ENCODE measurements around the gene CORO1C. TPM values are rescaled to one million over a fixed set of nuclear protein-coding genes. Genes with fewer than 3 reads are reported as not detected.

CORO1C gene
- total and polyA plus RNA-seq, 2 donors (not counting 3 experiments of a cell fraction or from before 2014, with no cell fraction given): 150 to 240 TPM

- H3K79me2 ChIP-seq (ENCODE audit: control insufficient read depth, insufficient read depth, low read length): no peaks in the 10 kb centered on the region
- H3K9me1 ChIP-seq (replicated peaks; ENCODE audit: control insufficient read depth, extremely low read depth, insufficient read depth, low read length): no peaks in the 10 kb centered on the region
- peaks cover 3% of the 10 kb centered on the region for H3K4me1 ChIP-seq (ENCODE audit: control insufficient read depth, extremely low read depth, insufficient read depth, low read length)
- H3K9ac ChIP-seq (replicated peaks; ENCODE audit: extremely low read depth, insufficient read depth, low read length): no peak overlapping the region
- H2AFZ ChIP-seq (ENCODE audit: low read depth, low read length): no peak overlapping the region
- CTCF ChIA-PET: interaction anchor here (1.2 to 6.3 kb wide), 4 partner anchors 9 to 45 kb away, joined by 3 to 86 read pairs (median 4); no protein-coding TSS in a partner anchor
- dilution Hi-C loops (cut with MboI; ENCODE audit: extremely low pct_ligation_motif_present, low sequenced_read_pairs) (no loop called here), intact Hi-C loops (cut with micrococcal nuclease) (no loop called here)
- POLR2A ChIA-PET: no interaction called here
- FAIRE-seq: no peak
- H3K4me3 ChIP-seq (replicated peaks in 1 of 3; ENCODE audit: insufficient read depth in 1 of 3, low read depth in 1 of 3, low read length in 3 of 3): no peak overlapping the region
- H3K9me3 ChIP-seq (replicated peaks; ENCODE audit: control insufficient read depth, insufficient read depth, low read length): no peaks in the 10 kb centered on the region
- H3K36me3 ChIP-seq (ENCODE audit: control insufficient read depth in 2 of 2, extremely low read depth in 1 of 2, insufficient read depth in 2 of 2, low read length in 2 of 2): no peaks in the 10 kb centered on the region
- no peak overlapping the region for H3K4me2 ChIP-seq (ENCODE audit: insufficient read depth, low read length)
- H3K27me3 ChIP-seq (ENCODE audit: control insufficient read depth in 2 of 2, insufficient read depth in 2 of 2, low read length in 2 of 2): no peaks in the 10 kb centered on the region
- no peaks in the 10 kb centered on the region for H4K20me1 ChIP-seq (replicated peaks; ENCODE audit: control insufficient read depth, extremely low read depth, insufficient read depth, low read length)
- DNase-seq (ENCODE audit: low read depth, low spot score): no peak
- H3K27ac ChIP-seq (ENCODE audit: insufficient read depth, low read depth, low read length): no peak overlapping the region
- TF ChIP-seq CTCF (IDR thresholded peaks at IDR 0.05; ENCODE audit: extremely low read depth in 1 of 2, insufficient read depth in 1 of 2, low read depth in 1 of 2, low read length in 2 of 2) (no peak), MAX (IDR thresholded peaks at IDR 0.05; ENCODE audit: insufficient read depth, insufficient read length) (no peak), EZH2 (IDR thresholded peaks at IDR 0.05; ENCODE audit: borderline replicate concordance, low read depth, low read length, severe bottlenecking) (no peak), JUN (IDR thresholded peaks at IDR 0.05; ENCODE audit: borderline replicate concordance, insufficient read depth, insufficient read length, low read depth) (no peak), POLR2AphosphoS5 (IDR thresholded peaks at IDR 0.05; ENCODE audit: insufficient read depth, low read depth, low read length) (no peak), MYC (IDR thresholded peaks at IDR 0.05; ENCODE audit: low read depth, low read length) (no peak), GATA2 (IDR thresholded peaks at IDR 0.05; ENCODE audit: insufficient read depth, insufficient read length, low read depth, low read length) (no peak), FOS (IDR thresholded peaks at IDR 0.05; ENCODE audit: borderline replicate concordance, insufficient read depth, low read length) (no peak)
- no TSS peak for BruUV-seq (replicated peaks)
Observed at GRCh38 chr12:108613548-108613947, 117.8 kb downstream of the CORO1C start.

Data from endothelial cell of umbilical vein (primary cell).